ENCODE measurements around the gene RSPH1.

Gene RSPH1

DNA sequence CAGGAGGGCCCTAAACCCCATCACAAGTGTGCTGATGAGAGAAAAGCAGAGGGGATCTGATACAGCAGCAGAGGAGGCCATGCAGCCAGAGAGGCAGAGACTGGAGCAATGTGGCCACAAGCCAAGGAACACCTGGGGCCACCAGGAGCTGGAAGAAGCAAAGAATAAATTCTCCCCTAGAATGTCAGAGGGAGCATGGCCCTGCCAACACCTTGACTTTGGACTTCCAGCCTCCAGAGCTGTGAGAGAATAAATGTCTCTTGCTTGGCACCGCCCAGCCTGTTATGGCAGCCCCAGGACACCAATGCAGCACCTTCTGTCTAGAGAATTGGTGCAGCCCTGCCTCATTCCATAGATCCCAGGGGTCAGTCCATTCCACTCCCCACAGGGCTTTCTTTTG is 67.0 kb downstream of the RSPH1 start:
- Histone ChIP-seq H3K27me3 (ENCODE audit: control insufficient read depth, insufficient read depth, low read length) (peaks cover 9% of the 10 kb centered on the region), H3K4me3 (ENCODE audit: low read length) (no peak overlapping the region), H3K36me3 (ENCODE audit: insufficient read depth, low read length) (no peaks in the 10 kb centered on the region), H3K4me2 (ENCODE audit: low read length) (no peak overlapping the region), H3K9ac (ENCODE audit: low read depth, low read length) (no peak overlapping the region), H3K4me1 (ENCODE audit: control insufficient read depth, insufficient read depth, low read length) (no peaks in the 10 kb centered on the region), H3K9me3 (replicated peaks; ENCODE audit: low read length) (peaks cover 4% of the 10 kb centered on the region)

DNA sequence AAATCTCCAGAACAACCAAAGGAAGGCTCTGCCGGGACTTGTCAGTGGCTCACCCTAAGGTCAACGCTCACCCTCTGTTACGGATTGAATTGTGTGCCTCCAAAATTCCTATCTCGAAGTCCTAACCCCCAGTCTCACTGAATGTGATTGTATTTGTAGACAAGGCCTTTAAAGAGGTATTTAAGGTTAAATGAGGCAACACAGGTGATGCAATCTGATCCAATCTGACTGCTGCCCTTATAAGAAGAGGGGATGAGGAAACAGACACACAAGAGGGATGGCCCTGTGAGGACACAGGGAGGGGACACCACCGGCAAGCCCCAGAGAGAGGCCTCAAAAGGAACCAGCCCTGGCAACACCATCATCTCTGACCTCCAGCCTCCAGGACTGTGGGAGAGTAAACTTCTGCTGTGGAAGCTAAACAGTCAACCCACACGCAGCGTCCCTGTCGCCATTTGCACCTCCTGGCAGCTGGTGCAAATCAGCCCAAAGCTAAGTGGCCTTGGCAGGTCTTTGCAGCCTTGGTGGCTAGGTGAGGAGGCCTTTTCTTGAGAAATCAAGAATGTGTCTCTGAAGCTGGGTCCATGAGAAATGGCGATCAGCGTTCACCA is 68.1 kb downstream of the RSPH1 start:
- Histone ChIP-seq H3K4me3 (ENCODE audit: low read length) (no peak overlapping the region), H3K27me3 (ENCODE audit: control insufficient read depth, insufficient read depth, low read length) (peaks cover 9% of the 10 kb centered on the region), H3K9me3 (replicated peaks; ENCODE audit: low read length) (peaks cover 4% of the 10 kb centered on the region)

DNA sequence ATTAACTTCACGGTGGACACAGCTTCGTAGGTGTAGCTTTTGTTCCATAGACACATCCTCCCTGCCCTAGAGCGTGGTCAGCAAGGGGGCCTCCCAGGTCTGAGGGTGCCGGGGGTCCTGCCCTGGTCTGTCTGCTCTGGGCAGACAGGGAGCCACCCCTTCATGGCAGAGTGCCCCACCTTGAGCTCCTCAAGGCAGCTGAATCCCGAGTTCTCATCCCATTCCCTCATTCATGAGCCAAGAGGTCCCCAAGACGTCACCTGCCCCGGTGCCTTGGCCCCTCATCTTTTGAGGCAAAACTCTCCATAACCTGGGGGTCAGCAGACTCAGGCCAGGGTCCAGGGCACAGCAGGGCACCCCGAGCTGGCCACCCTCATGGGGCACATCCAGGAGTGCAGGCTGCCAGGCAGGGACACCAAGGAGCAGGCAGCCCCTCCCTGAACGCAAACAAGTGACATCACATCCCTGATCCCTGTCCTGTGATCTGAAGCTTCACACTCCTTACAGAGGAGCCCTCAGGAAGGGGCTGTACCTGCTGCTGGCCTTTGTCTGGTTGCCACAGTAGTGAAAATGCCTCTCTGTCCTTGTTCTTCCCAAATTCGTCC is 69.0 kb downstream of the RSPH1 start:
- Histone ChIP-seq H3K9me3 (replicated peaks; ENCODE audit: low read length) (peaks cover 3% of the 10 kb centered on the region), H3K36me3 (ENCODE audit: insufficient read depth, low read length) (no peaks in the 10 kb centered on the region), H3K4me1 (ENCODE audit: control insufficient read depth, insufficient read depth, low read length) (no peaks in the 10 kb centered on the region), H3K4me2 (ENCODE audit: low read length) (no peak overlapping the region), H3K9ac (ENCODE audit: low read depth, low read length) (no peak overlapping the region), H3K27me3 (ENCODE audit: control insufficient read depth, insufficient read depth, low read length) (peaks cover 9% of the 10 kb centered on the region), H3K4me3 (ENCODE audit: low read length) (no peak overlapping the region)

More for the DNA sequence above, 68.1 kb downstream of the RSPH1 start:
- no peak overlapping the region for H3K4me2 ChIP-seq (ENCODE audit: low read length)
- H3K36me3 ChIP-seq (ENCODE audit: insufficient read depth, low read length): no peaks in the 10 kb centered on the region
- H3K9ac ChIP-seq (ENCODE audit: low read depth, low read length): no peak overlapping the region
- no peaks in the 10 kb centered on the region for H3K4me1 ChIP-seq (ENCODE audit: control insufficient read depth, insufficient read depth, low read length)

GRCh38 chr21:42426424-42426823 is 69.6 kb downstream of the RSPH1 start:
- no peak overlapping the region for H3K4me3 ChIP-seq (ENCODE audit: low read length)

GRCh38 chr21:42425591-42425990 is 70.4 kb downstream of the RSPH1 start:
- Histone ChIP-seq H3K36me3 (ENCODE audit: insufficient read depth, low read length) (no peaks in the 10 kb centered on the region), H3K4me3 (ENCODE audit: low read length) (no peak overlapping the region), H3K4me1 (ENCODE audit: control insufficient read depth, insufficient read depth, low read length) (no peaks in the 10 kb centered on the region), H3K27me3 (ENCODE audit: control insufficient read depth, insufficient read depth, low read length) (peaks cover 9% of the 10 kb centered on the region), H3K4me2 (ENCODE audit: low read length) (no peak overlapping the region), H3K9ac (ENCODE audit: low read depth, low read length) (no peak overlapping the region), H3K9me3 (replicated peaks; ENCODE audit: low read length) (no peaks in the 10 kb centered on the region)

More at GRCh38 chr21:42426424-42426823, 69.6 kb downstream of the RSPH1 start:
- H3K9me3 ChIP-seq (replicated peaks; ENCODE audit: low read length): no peaks in the 10 kb centered on the region
- no peak overlapping the region for H3K9ac ChIP-seq (ENCODE audit: low read depth, low read length)
- no peak overlapping the region for H3K4me2 ChIP-seq (ENCODE audit: low read length)
- no peaks in the 10 kb centered on the region for H3K36me3 ChIP-seq (ENCODE audit: insufficient read depth, low read length)
- H3K27me3 ChIP-seq (ENCODE audit: control insufficient read depth, insufficient read depth, low read length): peaks cover 9% of the 10 kb centered on the region
- H3K4me1 ChIP-seq (ENCODE audit: control insufficient read depth, insufficient read depth, low read length): no peaks in the 10 kb centered on the region

GRCh38 chr21:42424914-42425541 is 71.0 kb downstream of the RSPH1 start:
- no peaks in the 10 kb centered on the region for H3K36me3 ChIP-seq (ENCODE audit: insufficient read depth, low read length)
- no peak overlapping the region for H3K4me2 ChIP-seq (ENCODE audit: low read length)
- no peaks in the 10 kb centered on the region for H3K9me3 ChIP-seq (replicated peaks; ENCODE audit: low read length)
- peaks cover 9% of the 10 kb centered on the region for H3K27me3 ChIP-seq (ENCODE audit: control insufficient read depth, insufficient read depth, low read length)
- no peak overlapping the region for H3K9ac ChIP-seq (ENCODE audit: low read depth, low read length)
- no peaks in the 10 kb centered on the region for H3K4me1 ChIP-seq (ENCODE audit: control insufficient read depth, insufficient read depth, low read length)
- no peak overlapping the region for H3K4me3 ChIP-seq (ENCODE audit: low read length)

DNA sequence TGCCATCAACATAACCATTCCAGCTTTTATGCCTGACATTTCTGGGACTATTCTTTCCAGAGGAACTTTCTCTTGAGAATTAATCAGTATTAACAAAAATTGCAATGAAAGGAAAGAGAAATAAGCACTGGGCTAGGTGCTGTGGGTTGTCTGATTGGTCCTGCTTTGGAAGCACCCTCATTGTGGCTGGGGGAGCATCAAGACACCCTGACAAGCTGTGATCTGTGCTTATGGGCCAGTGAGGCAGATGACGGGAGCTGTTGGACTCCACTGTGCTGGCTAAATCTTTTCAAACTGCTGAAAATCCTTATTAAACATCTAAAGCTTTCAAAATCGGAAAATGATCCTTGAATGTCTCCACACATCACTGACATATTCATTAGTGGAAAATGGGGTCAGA is 72.3 kb downstream of the RSPH1 start:
- no peaks in the 10 kb centered on the region for H3K36me3 ChIP-seq (ENCODE audit: insufficient read depth, low read length)
- H3K4me1 ChIP-seq (ENCODE audit: control insufficient read depth, insufficient read depth, low read length): no peaks in the 10 kb centered on the region
- H3K4me2 ChIP-seq (ENCODE audit: low read length): no peak overlapping the region
- no peak overlapping the region for H3K4me3 ChIP-seq (ENCODE audit: low read length)
- H3K9ac ChIP-seq (ENCODE audit: low read depth, low read length): no peak overlapping the region
- H3K27me3 ChIP-seq (ENCODE audit: control insufficient read depth, insufficient read depth, low read length): peaks cover 9% of the 10 kb centered on the region
- H3K9me3 ChIP-seq (replicated peaks; ENCODE audit: low read length): no peaks in the 10 kb centered on the region

- Histone ChIP-seq H3K36me3 (ENCODE audit: insufficient read depth, low read length) (no peaks in the 10 kb centered on the region), H3K4me2 (ENCODE audit: low read length) (no peak overlapping the region), H3K27me3 (ENCODE audit: control insufficient read depth, insufficient read depth, low read length) (peaks cover 9% of the 10 kb centered on the region), H3K9ac (ENCODE audit: low read depth, low read length) (no peak overlapping the region), H3K4me3 (ENCODE audit: low read length) (no peak overlapping the region), H3K9me3 (replicated peaks; ENCODE audit: low read length) (no peaks in the 10 kb centered on the region), H3K4me1 (ENCODE audit: control insufficient read depth, insufficient read depth, low read length) (no peaks in the 10 kb centered on the region)
These were observed 72.8 kb downstream of the RSPH1 start for GRCh38 chr21:42423197-42423675.

Measured in skeletal muscle satellite cell (primary cell).